HEK293T (cell line): Measurements from ENCODE around the gene BRINP1.

Source experiments
- FOXA1 ChIP-seq: fragments of 450-650 bp; IDR thresholded peaks from 2 replicates; pipeline ENCODE4 v1.6.1; 2016; ENCODE audit warnings: mild to moderate bottlenecking
- FOXM1 ChIP-seq: fragments of 450-650 bp; IDR thresholded peaks from 2 replicates; pipeline ENCODE4 v1.6.1; 2017; ENCODE audit warnings: mild to moderate bottlenecking, borderline replicate concordance
- SP1 ChIP-seq: fragments of 450-650 bp; IDR thresholded peaks from 2 replicates; pipeline ENCODE4 v1.6.1; 2017

- no peak for TF ChIP-seq FOXA1
- TF ChIP-seq FOXM1, result no peak
- TF ChIP-seq SP1, result no peak
These were observed 193.7 kb downstream of the BRINP1 start for GRCh38 chr9:119175581-119175980.
